Sigmoid colon (tissue), 4 donors: ENCODE results near the gene MUC5AC.
"Not testable (repeated sequence)": the region's sequence is repeated elsewhere in the genome, so short reads cannot be mapped to it uniquely, and the experiment has no call there.

ENCODE experiments used
- EP300 ChIP-seq, 4 donors: sonication (generic); formaldehyde crosslinking; IDR thresholded peaks; one replicate each; pipeline ENCODE4 v1.6.1; 2017; ENCODE audit warnings: antibody characterized with exemption in 4 of 4
- POLR2A ChIP-seq, 2 donors: fragments of 450-650 bp; IDR thresholded peaks; one replicate each; pipeline ENCODE4 v1.6.1; 2016; ENCODE audit warnings: antibody characterized with exemption in 2 of 2, mild to moderate bottlenecking in 2 of 2, moderate library complexity in 2 of 2
- TF ChIP-seq, protein P1 (sequence below), 4 experiments: fragments of 450-650 bp in 3 of 4; fragments of 200-600 bp in 1 of 4; IDR thresholded peaks; one replicate each; pipeline ENCODE4 v1.5.1; 2016 to 2019; ENCODE audit warnings: antibody characterized with exemption in 4 of 4, mild to moderate bottlenecking in 3 of 4, moderate library complexity in 2 of 4

DNA sequence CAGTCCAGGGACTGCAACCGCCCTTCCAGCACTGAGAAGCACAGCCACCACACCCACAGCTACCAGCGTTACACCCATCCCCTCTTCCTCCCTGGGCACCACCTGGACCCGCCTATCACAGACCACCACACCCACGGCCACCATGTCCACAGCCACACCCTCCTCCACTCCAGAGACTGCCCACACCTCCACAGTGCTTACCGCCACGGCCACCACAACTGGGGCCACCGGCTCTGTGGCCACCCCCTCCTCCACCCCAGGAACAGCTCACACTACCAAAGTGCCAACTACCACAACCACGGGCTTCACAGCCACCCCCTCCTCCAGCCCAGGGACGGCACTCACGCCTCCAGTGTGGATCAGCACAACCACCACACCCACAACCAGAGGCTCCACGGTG, 85.0 kb downstream of the MUC5AC start:
- TF ChIP-seq POLR2A, EP300 (IDR thresholded peaks at IDR 0.05): not testable (repeated sequence)
- TF ChIP-seq, protein P1, sequence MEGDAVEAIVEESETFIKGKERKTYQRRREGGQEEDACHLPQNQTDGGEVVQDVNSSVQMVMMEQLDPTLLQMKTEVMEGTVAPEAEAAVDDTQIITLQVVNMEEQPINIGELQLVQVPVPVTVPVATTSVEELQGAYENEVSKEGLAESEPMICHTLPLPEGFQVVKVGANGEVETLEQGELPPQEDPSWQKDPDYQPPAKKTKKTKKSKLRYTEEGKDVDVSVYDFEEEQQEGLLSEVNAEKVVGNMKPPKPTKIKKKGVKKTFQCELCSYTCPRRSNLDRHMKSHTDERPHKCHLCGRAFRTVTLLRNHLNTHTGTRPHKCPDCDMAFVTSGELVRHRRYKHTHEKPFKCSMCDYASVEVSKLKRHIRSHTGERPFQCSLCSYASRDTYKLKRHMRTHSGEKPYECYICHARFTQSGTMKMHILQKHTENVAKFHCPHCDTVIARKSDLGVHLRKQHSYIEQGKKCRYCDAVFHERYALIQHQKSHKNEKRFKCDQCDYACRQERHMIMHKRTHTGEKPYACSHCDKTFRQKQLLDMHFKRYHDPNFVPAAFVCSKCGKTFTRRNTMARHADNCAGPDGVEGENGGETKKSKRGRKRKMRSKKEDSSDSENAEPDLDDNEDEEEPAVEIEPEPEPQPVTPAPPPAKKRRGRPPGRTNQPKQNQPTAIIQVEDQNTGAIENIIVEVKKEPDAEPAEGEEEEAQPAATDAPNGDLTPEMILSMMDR (IDR thresholded peaks at IDR 0.05), result not testable (repeated sequence)
